Calu3 (cell line): ENCODE results near the gene AP5S1. TPM values are rescaled to one million over a fixed set of nuclear protein-coding genes. Genes with fewer than 3 reads are reported as not detected.

ENCODE experiments used
- BruUV-seq: library from RNA; stranded (reverse); fragments of 400-500 nt; replicated peaks from 2 replicates; lab custom pipeline; 2021; lab: Mats Ljungman, UMichigan
- CTCF ChIA-PET: fragments of 300-600 bp; sonication (Branson Sonifier 250); formaldehyde crosslinking; loops from one replicate; lab custom pipeline; 2022; ENCODE audit warnings: antibody characterized with exemption; lab: Charles Lee
- DNase-seq: peaks from one replicate; pipeline ENCODE4 v3.0.0; 2022
- H3K27ac Mint-ChIP-seq: one replicate; pipeline ENCODE4 v1.8.0; 2022; ENCODE audit warnings: mixed read lengths; ENCODE audit not compliant: unreplicated experiment
- H3K27me3 Mint-ChIP-seq: one replicate; pipeline ENCODE4 v1.8.0; 2022; ENCODE audit warnings: mixed read lengths; ENCODE audit not compliant: unreplicated experiment
- H3K36me3 Mint-ChIP-seq: one replicate; pipeline ENCODE4 v1.8.0; 2022; ENCODE audit warnings: mild to moderate bottlenecking, moderate library complexity, mixed read lengths; ENCODE audit not compliant: insufficient read depth, unreplicated experiment
- H3K4me1 Mint-ChIP-seq: one replicate; pipeline ENCODE4 v1.8.0; 2022; ENCODE audit warnings: mild to moderate bottlenecking, low read depth, mixed read lengths; ENCODE audit not compliant: unreplicated experiment
- H3K4me3 Mint-ChIP-seq: one replicate; pipeline ENCODE4 v1.8.0; 2022; ENCODE audit warnings: mild to moderate bottlenecking, low read depth, moderate library complexity, mixed read lengths; ENCODE audit not compliant: unreplicated experiment
- H3K9me3 Mint-ChIP-seq: one replicate; pipeline ENCODE4 v1.8.0; 2022; ENCODE audit warnings: low read depth, mixed read lengths; ENCODE audit not compliant: unreplicated experiment
- CTCF ChIP-seq: fragments of 200-600 bp; IDR thresholded peaks from one replicate; pipeline ENCODE4 v1.8.0; 2022; ENCODE audit warnings: antibody characterized with exemption; ENCODE audit not compliant: unreplicated experiment
- intact Hi-C: fragments of 100-400 bp; cut with micrococcal nuclease; formaldehyde crosslinking; loops from one replicate; pipeline ENCODE4 v1.10.0; 2022; ENCODE audit not compliant: unreplicated experiment
- total RNA-seq: library from RNA; stranded (reverse); gene quantifications from 2 replicates; pipeline ENCODE4 v1.2.3, GENCODE V29; 2022

Gene AP5S1
- total RNA-seq, 1 experiment from 2014 or later: 9.5 TPM

GRCh38 chr20:3871550-3872265 lies 51.4 kb downstream of the AP5S1 start:
- no peaks in the 10 kb centered on the region for H3K27me3 Mint-ChIP-seq
- DNase-seq: no peak
- CTCF ChIA-PET: no interaction called here
- no peaks in the 10 kb centered on the region for H3K9me3 Mint-ChIP-seq
- intact Hi-C loops: no loop called here
- H3K36me3 Mint-ChIP-seq: peaks cover 41% of the 10 kb centered on the region
- TF ChIP-seq CTCF: no peak
- no peaks in the 10 kb centered on the region for H3K4me1 Mint-ChIP-seq
- H3K27ac Mint-ChIP-seq: no peak overlapping the region
- BruUV-seq: no TSS peak
- H3K4me3 Mint-ChIP-seq: no peak overlapping the region

GRCh38 chr20:3873507-3873906 lies 53.2 kb downstream of the AP5S1 start:
- peak overlapping the region; percentile 52 for H3K27ac Mint-ChIP-seq
- H3K27me3 Mint-ChIP-seq: no peaks in the 10 kb centered on the region
- no peaks in the 10 kb centered on the region for H3K4me1 Mint-ChIP-seq
- DNase-seq: no peak
- CTCF ChIA-PET: no interaction called here
- H3K9me3 Mint-ChIP-seq: no peaks in the 10 kb centered on the region
- H3K4me3 Mint-ChIP-seq: no peak overlapping the region
- intact Hi-C loops: no loop called here
- no peak for TF ChIP-seq CTCF
- peaks cover 34% of the 10 kb centered on the region for H3K36me3 Mint-ChIP-seq
- no TSS peak for BruUV-seq

- H3K4me1 Mint-ChIP-seq: no peaks in the 10 kb centered on the region
Measured at GRCh38 chr20:3874194-3874844, 54.0 kb downstream of the AP5S1 start.

GRCh38 chr20:3875378-3875974 lies 55.1 kb downstream of the AP5S1 start:
- H3K4me3 Mint-ChIP-seq: no peak overlapping the region
- CTCF ChIA-PET: interaction anchor here (0.6 kb wide), 1 partner anchor 13 kb away, joined by 5 read pairs; no protein-coding TSS in a partner anchor
- no peaks in the 10 kb centered on the region for H3K4me1 Mint-ChIP-seq

More at GRCh38 chr20:3874194-3874844, 54.0 kb downstream of the AP5S1 start:
- TF ChIP-seq CTCF: no peak
- Mint-ChIP-seq H3K27me3 (no peaks in the 10 kb centered on the region), H3K36me3 (peaks cover 34% of the 10 kb centered on the region), H3K27ac (peak overlapping the region; percentile 52), H3K9me3 (no peaks in the 10 kb centered on the region), H3K4me3 (no peak overlapping the region)
- DNase-seq: no peak
- intact Hi-C loops: no loop called here
- CTCF ChIA-PET: no interaction called here
- BruUV-seq: no TSS peak

More at GRCh38 chr20:3875378-3875974, 55.1 kb downstream of the AP5S1 start:
- no TSS peak for BruUV-seq
- Mint-ChIP-seq H3K36me3 (peaks cover 28% of the 10 kb centered on the region), H3K27me3 (no peaks in the 10 kb centered on the region), H3K27ac (no peak overlapping the region), H3K9me3 (no peaks in the 10 kb centered on the region)
- intact Hi-C loops: no loop called here
- DNase-seq: no peak
- TF ChIP-seq CTCF: no peak
